ENCODE results near the gene NR3C2.

- no peak for TF ChIP-seq CTCF (IDR thresholded peaks at IDR 0.05)
- TF ChIP-seq POLR2AphosphoS5 (IDR thresholded peaks at IDR 0.05; ENCODE audit: low read depth, low read length): no peak
- peak; percentile 78 for TF ChIP-seq CHD2 (IDR thresholded peaks at IDR 0.05; ENCODE audit: low read length, partially characterized antibody)
- TF ChIP-seq MAX (IDR thresholded peaks at IDR 0.05; ENCODE audit: low read depth): no peak
- no peak for TF ChIP-seq PBX3 (IDR thresholded peaks at IDR 0.05)
- no peak for TF ChIP-seq REST (IDR thresholded peaks at IDR 0.05; ENCODE audit: low read depth, low read length)
- TF ChIP-seq TAF1 (IDR thresholded peaks at IDR 0.05; ENCODE audit: borderline replicate concordance, low read depth, low read length): no peak
- no peak for TF ChIP-seq YY1 (IDR thresholded peaks at IDR 0.05; ENCODE audit: low read depth)
Observed at GRCh38 chr4:148068065-148068911, 373.9 kb downstream of the NR3C2 start.

Measured in SK-N-SH (cell line).